ENCODE measurements around the gene SPTLC3. TPM values are rescaled to one million over a fixed set of nuclear protein-coding genes. Genes with fewer than 3 reads are reported as not detected.

The SPTLC3 gene
- polyA plus RNA-seq, 1 donor from 2014 or later = not detected

DNA sequence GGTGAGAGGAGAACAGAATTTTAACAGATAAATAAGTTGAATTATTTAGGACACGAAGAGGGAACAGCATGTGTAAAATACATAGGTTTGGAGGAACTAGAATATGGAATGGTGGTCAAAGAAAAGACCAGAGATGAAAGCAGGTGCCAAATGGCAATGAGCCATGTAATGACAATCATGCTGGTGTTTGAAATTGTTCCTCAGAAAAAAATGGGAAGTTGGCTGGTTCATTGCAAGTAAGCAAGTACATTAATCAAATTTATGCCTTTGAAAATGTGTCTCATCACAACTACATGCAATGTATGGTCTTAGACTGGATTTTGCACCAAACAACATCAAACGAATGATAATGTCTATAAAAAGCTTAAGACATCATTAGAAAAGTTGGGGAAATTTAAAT, 83.3 kb downstream of the SPTLC3 start:
- H4K20me1 ChIP-seq (ENCODE audit: insufficient read depth) = no peaks in the 10 kb centered on the region
- H3K9me3 ChIP-seq (ENCODE audit: low read length) = no peaks in the 10 kb centered on the region
- no peaks in the 10 kb centered on the region for H3K36me3 ChIP-seq (ENCODE audit: insufficient read depth, low read length)
- TF ChIP-seq RAD21 (conservative IDR thresholded peaks at IDR 0.05) (no peak), EZH2 (IDR thresholded peaks at IDR 0.05; ENCODE audit: borderline replicate concordance, insufficient read depth, low read length, poor library complexity, severe bottlenecking) (no peak), MXI1 (conservative IDR thresholded peaks at IDR 0.05; ENCODE audit: poor library complexity, severe bottlenecking) (no peak), TAF1 (IDR thresholded peaks at IDR 0.05; ENCODE audit: low read depth) (no peak), POLR2AphosphoS5 (IDR thresholded peaks at IDR 0.05) (no peak), SMC3 (conservative IDR thresholded peaks at IDR 0.05; ENCODE audit: poor library complexity) (no peak), EP300 (conservative IDR thresholded peaks at IDR 0.05; ENCODE audit: poor library complexity, severe bottlenecking) (no peak)
- TF ChIP-seq, protein P1, sequence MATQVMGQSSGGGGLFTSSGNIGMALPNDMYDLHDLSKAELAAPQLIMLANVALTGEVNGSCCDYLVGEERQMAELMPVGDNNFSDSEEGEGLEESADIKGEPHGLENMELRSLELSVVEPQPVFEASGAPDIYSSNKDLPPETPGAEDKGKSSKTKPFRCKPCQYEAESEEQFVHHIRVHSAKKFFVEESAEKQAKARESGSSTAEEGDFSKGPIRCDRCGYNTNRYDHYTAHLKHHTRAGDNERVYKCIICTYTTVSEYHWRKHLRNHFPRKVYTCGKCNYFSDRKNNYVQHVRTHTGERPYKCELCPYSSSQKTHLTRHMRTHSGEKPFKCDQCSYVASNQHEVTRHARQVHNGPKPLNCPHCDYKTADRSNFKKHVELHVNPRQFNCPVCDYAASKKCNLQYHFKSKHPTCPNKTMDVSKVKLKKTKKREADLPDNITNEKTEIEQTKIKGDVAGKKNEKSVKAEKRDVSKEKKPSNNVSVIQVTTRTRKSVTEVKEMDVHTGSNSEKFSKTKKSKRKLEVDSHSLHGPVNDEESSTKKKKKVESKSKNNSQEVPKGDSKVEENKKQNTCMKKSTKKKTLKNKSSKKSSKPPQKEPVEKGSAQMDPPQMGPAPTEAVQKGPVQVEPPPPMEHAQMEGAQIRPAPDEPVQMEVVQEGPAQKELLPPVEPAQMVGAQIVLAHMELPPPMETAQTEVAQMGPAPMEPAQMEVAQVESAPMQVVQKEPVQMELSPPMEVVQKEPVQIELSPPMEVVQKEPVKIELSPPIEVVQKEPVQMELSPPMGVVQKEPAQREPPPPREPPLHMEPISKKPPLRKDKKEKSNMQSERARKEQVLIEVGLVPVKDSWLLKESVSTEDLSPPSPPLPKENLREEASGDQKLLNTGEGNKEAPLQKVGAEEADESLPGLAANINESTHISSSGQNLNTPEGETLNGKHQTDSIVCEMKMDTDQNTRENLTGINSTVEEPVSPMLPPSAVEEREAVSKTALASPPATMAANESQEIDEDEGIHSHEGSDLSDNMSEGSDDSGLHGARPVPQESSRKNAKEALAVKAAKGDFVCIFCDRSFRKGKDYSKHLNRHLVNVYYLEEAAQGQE (IDR thresholded peaks at IDR 0.05; ENCODE audit: borderline replicate concordance) = no peak
- TF ChIP-seq, protein P2, sequence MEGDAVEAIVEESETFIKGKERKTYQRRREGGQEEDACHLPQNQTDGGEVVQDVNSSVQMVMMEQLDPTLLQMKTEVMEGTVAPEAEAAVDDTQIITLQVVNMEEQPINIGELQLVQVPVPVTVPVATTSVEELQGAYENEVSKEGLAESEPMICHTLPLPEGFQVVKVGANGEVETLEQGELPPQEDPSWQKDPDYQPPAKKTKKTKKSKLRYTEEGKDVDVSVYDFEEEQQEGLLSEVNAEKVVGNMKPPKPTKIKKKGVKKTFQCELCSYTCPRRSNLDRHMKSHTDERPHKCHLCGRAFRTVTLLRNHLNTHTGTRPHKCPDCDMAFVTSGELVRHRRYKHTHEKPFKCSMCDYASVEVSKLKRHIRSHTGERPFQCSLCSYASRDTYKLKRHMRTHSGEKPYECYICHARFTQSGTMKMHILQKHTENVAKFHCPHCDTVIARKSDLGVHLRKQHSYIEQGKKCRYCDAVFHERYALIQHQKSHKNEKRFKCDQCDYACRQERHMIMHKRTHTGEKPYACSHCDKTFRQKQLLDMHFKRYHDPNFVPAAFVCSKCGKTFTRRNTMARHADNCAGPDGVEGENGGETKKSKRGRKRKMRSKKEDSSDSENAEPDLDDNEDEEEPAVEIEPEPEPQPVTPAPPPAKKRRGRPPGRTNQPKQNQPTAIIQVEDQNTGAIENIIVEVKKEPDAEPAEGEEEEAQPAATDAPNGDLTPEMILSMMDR (IDR thresholded peaks at IDR 0.05; ENCODE audit: poor library complexity, severe bottlenecking) = no peak
- no peak overlapping the region for H3K27ac ChIP-seq (ENCODE audit: low read length)
- no peak overlapping the region for H3K9ac ChIP-seq (ENCODE audit: low read length)
- H2AFZ ChIP-seq (ENCODE audit: low read depth, low read length) = no peak overlapping the region
- H3K27me3 ChIP-seq (ENCODE audit: insufficient read depth, low read depth, low read length) = no peaks in the 10 kb centered on the region
- no peaks in the 10 kb centered on the region for H3K79me2 ChIP-seq (replicated peaks; ENCODE audit: insufficient read depth, low read length)
- H3F3A ChIP-seq (ENCODE audit: insufficient read depth, low read length, poor library complexity, severe bottlenecking) = no peaks in the 10 kb centered on the region
- no peak overlapping the region for H3K4me2 ChIP-seq (ENCODE audit: low read length)
- H3K9me2 ChIP-seq (ENCODE audit: insufficient read depth, low read length) = no peaks in the 10 kb centered on the region
- H3K4me3 ChIP-seq (ENCODE audit: low read length) = no peak overlapping the region

GRCh38 chr20:13094976-13095375, 86.2 kb downstream of the SPTLC3 start:
- H3K27me3 ChIP-seq (ENCODE audit: insufficient read depth, low read depth, low read length) = no peaks in the 10 kb centered on the region
- H3K9me3 ChIP-seq (ENCODE audit: low read length) = no peaks in the 10 kb centered on the region
- H3K4me3 ChIP-seq (ENCODE audit: low read length) = no peak overlapping the region
- H4K20me1 ChIP-seq (ENCODE audit: insufficient read depth) = no peaks in the 10 kb centered on the region
- H3K79me2 ChIP-seq (replicated peaks; ENCODE audit: insufficient read depth, low read length) = no peaks in the 10 kb centered on the region
- no peaks in the 10 kb centered on the region for H3K9me2 ChIP-seq (ENCODE audit: insufficient read depth, low read length)
- no peak for TF ChIP-seq EZH2 (IDR thresholded peaks at IDR 0.05; ENCODE audit: borderline replicate concordance, insufficient read depth, low read length, poor library complexity, severe bottlenecking)
- no peak for TF ChIP-seq RAD21 (conservative IDR thresholded peaks at IDR 0.05)
- H3K4me2 ChIP-seq (ENCODE audit: low read length) = no peak overlapping the region
- H3K9ac ChIP-seq (ENCODE audit: low read length) = no peak overlapping the region
- H3K27ac ChIP-seq (ENCODE audit: low read length) = no peak overlapping the region
- no peak overlapping the region for H2AFZ ChIP-seq (ENCODE audit: low read depth, low read length)
- no peaks in the 10 kb centered on the region for H3F3A ChIP-seq (ENCODE audit: insufficient read depth, low read length, poor library complexity, severe bottlenecking)
- H3K36me3 ChIP-seq (ENCODE audit: insufficient read depth, low read length) = no peaks in the 10 kb centered on the region

All from neural cell (in vitro differentiated cells).